Measurements from ENCODE around the gene MORN1.
A peak's percentile ranks its signal among the peaks of the same experiment; 100 is the strongest.

The MORN1 gene

GRCh38 chr1:2418791-2419320 lies 27.5 kb upstream of the MORN1 start:
- no peak for DNase-seq

GRCh38 chr1:2417833-2418225 lies 26.5 kb upstream of the MORN1 start:
- no peak for DNase-seq

DNA sequence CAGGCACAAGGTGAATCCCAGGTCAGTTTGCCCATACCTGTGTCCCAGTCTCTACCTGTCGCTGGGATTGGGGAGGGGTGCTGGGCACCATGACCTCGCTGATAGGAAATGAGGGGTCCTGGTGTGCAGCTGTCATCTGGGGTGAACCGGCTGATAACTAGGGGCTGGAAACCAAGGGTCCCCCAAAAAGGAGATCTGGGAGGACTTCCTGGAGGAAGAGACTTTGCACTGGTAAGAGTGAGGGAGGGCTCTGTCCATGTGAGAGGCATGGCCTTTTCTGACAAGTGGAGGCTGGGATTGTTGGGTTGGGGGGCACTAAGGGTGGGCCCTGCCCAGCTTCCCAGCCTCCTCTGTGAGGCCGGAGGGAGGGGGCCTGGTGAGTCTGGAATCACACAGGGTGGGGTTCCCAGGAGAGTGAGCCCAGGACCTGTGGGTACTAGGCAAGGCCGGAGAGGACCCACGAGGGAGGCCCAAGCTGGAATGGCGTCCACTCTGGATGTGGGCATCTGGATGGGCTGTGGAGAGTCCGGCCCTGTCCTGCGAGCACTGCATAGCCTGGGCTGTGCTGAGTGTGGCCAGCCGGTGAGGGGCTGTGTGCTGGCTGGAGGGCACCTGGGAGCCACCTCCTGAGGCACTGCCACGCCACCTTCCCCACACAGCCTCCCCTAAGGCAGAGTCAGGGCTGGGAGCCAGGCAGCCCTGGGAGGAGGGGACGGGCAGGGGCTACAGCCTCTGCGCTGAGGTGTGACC lies 25.9 kb upstream of the MORN1 start:
- no peak for DNase-seq

GRCh38 chr1:2416403-2416802 lies 25.0 kb upstream of the MORN1 start:
- DNase-seq = peak; percentile 63

- peak; percentile 77 for DNase-seq
Observed at GRCh38 chr1:2415801-2416208, 24.5 kb upstream of the MORN1 start.

- no peak for DNase-seq
Observed at GRCh38 chr1:2415337-2415736, 24.0 kb upstream of the MORN1 start.

DNA sequence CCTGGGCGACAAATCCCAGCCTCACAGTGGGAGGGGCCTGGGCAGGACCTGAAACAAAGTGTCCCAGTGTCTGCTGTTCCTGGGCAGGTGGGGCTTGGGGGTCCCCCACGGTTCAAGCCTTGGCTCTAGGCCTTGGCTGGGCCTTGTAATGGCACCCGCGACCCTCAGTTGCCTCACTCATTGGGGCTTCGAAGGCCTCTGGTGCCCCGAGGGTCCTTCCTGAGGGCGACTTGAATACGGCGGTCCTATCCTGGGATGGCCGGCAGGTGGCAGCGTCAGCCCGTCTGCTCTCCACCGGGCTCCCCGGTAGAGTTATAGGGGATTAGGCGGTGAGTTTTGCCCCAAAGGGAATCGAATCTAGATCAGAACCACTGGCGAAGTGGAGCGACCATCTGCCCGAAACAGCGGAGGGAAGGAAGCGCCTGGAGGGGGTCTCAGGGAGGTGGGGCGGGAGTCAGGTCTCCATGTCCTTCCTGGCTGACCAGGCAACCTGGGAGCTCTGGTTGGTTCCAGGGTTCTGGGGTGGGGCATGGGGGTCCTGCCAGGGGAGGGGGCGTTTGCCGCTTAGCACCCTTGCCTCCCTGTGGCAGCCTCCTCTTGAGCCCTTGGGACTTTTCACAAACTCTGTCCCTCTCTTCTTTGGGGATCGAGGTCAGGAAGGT lies 23.1 kb upstream of the MORN1 start:
- DNase-seq = peak; percentile 56

- no peak for DNase-seq
Observed at GRCh38 chr1:2413495-2414296, 22.3 kb upstream of the MORN1 start.

DNA sequence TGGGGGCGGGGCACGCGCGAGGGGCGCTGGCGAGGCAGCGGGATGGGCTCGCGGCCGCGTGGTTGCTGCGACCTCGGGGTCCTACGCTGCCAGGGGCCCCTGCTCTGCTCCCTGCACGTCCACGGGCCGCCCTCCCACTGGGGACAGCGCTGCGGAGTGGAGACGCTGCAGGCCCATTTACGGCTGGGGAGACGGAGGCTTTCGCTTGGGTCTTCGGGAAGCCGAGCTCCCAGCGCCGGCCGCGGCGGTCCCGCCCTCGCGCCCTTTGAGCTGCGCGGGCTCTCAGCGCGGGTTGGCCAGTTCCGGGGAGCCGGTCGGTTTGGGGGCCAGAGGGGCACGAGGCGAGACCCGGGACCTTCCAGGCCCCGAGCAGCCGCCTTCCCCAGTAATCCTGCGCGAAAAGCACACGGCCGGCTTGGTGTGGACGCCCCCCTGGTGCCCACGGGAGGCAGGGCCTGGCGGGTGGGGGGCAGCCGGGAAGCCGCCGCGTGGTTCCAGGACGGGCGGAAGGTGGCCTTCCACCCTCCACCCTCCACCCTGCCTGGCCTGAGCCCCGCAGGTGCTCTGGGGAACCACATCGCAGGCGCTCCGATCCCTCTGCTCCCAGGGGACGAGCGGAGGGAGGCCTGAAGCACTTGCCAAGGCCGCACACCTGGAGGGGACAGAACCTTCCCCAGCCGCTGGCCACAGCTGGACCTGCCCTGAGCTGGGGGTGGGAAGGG lies 21.6 kb upstream of the MORN1 start:
- peak; percentile 49 for DNase-seq

GRCh38 chr1:2412395-2412772 lies 21.0 kb upstream of the MORN1 start, which contains the start of gene PEX10:
Gene PEX10 (minus strand): TSS chr1:2412564. CDS start chr1:2412502, 62 bp downstream.
- DNase-seq = peak; percentile 98

- DNase-seq = no peak
Observed at GRCh38 chr1:2411801-2412394, 20.5 kb upstream of the MORN1 start.

GRCh38 chr1:2409745-2410144 lies 18.4 kb upstream of the MORN1 start:
- DNase-seq = no peak

- no peak for DNase-seq
Observed at GRCh38 chr1:2408859-2409276, 17.5 kb upstream of the MORN1 start.

DNA sequence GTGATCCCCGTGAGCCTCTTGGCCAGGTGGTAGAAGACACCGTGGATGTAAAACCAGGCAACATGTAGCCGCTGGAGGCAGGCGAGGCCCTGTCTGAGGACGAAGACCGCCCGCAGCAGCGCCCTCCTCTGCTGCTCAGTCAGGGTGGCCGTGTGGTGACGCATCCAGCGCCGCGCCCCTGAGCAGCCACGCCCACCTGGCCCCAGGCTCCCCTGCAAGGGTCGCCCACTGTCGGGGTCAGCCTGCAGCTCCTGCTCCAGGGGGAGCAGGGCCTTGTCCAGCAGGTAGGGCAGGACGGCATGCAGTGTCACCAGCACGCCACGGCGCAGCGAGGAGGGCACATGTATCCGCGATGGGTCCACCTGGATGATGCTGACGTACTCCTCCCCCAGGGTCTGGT lies 17.1 kb upstream of the MORN1 start:
- DNase-seq = no peak

GRCh38 chr1:2407991-2408275 lies 16.6 kb upstream of the MORN1 start:
- DNase-seq = no peak

GRCh38 chr1:2407166-2407990 lies 16.0 kb upstream of the MORN1 start:
- DNase-seq = no peak

DNA sequence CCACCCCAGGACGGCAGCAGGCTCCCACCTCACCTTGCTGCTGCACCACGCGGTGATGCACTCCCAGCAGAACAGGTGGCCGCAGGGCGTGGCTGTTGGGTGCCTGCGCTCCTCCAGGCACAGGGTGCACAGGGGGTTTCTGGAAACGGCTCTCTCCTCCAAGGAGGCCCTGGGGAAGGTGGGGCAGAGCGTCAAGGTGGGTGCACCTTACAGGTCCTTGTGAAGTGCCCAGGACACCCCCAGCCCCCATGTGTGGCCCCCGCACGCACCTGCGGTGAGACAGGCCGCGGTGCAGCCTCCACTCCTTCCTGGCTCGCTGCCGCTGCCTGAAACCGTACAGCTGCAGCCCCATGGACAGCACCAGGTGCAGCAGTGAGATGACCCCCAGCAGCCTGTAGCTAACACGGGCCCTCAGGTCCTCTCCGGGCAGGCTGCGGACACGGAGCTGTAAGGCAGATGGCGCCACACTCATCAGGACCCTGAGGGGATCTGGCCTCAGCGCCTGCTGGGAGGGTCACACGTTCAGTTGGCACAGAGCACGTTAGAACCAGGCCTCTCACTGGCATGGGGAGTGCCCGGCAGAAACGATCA lies 15.2 kb upstream of the MORN1 start:
- DNase-seq = no peak

GRCh38 chr1:2405588-2406295 lies 14.4 kb upstream of the MORN1 start:
- DNase-seq = no peak

GRCh38 chr1:2404890-2405511 lies 13.6 kb upstream of the MORN1 start:
- DNase-seq = no peak
